ENCODE measurements around the gene AARSD1.

Gene AARSD1

DNA sequence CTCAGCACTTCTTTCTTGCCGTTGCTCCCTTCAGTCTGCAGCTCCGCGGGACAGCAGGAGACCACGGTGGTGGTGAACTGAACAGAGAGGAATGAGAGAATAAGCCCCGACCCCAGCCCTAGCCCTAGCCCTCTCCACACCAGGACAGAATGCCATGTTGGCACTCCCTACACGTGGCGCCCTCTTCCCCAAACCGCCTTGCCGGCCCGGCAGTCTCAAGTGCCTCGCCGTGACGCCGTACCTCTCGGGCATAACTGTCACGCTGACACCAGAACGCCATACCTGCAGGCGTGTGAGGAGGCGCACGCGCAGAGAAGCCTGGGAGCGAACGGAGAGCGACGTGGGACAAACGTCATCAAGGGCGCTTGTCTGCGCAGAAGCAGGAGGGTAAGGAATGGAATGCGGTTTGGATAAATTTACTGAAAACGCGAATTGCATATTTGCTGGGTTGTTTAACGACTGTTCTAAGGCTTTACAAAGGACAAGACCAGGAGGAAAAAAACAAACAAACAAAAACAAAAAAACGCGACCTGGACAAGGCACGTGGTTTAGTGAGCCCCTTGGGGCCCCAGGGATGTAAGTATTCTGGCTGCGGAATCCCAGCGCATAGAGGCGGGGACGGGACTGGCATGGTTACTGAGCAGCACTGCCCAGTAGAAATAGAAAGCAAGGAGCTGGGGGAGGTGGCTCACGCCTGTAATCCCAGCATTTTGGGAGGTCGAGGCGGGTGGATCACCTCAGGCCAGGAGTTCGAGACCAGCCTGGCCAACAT, at the start of gene AARSD1:
Gene AARSD1 (minus strand): TSS at position 294 of the 772 bp plus-strand sequence. CDS start 14 bp downstream, at position 280.
- DNase-seq (ENCODE audit: low read depth): peak; percentile 94
- TF ChIP-seq, protein P1, sequence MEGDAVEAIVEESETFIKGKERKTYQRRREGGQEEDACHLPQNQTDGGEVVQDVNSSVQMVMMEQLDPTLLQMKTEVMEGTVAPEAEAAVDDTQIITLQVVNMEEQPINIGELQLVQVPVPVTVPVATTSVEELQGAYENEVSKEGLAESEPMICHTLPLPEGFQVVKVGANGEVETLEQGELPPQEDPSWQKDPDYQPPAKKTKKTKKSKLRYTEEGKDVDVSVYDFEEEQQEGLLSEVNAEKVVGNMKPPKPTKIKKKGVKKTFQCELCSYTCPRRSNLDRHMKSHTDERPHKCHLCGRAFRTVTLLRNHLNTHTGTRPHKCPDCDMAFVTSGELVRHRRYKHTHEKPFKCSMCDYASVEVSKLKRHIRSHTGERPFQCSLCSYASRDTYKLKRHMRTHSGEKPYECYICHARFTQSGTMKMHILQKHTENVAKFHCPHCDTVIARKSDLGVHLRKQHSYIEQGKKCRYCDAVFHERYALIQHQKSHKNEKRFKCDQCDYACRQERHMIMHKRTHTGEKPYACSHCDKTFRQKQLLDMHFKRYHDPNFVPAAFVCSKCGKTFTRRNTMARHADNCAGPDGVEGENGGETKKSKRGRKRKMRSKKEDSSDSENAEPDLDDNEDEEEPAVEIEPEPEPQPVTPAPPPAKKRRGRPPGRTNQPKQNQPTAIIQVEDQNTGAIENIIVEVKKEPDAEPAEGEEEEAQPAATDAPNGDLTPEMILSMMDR (conservative IDR thresholded peaks at IDR 0.05; ENCODE audit: control insufficient read depth, insufficient read depth, low read depth, low read length): no peak

GRCh38 chr17:43013296-43013695, 49.0 kb upstream of the AARSD1 start:
- H3K4me3 ChIP-seq (ENCODE audit: control insufficient read depth, low read depth, low read length): no peak overlapping the region
- TF ChIP-seq, protein P1 (conservative IDR thresholded peaks at IDR 0.05; ENCODE audit: control insufficient read depth, insufficient read depth, low read depth, low read length): no peak
- DNase-seq (ENCODE audit: low read depth): no peak

More for the DNA sequence above, at the start of gene AARSD1:
- H3K4me3 ChIP-seq (ENCODE audit: control insufficient read depth, low read depth, low read length): peak within 1 kb of the TSS; percentile 74

DNA sequence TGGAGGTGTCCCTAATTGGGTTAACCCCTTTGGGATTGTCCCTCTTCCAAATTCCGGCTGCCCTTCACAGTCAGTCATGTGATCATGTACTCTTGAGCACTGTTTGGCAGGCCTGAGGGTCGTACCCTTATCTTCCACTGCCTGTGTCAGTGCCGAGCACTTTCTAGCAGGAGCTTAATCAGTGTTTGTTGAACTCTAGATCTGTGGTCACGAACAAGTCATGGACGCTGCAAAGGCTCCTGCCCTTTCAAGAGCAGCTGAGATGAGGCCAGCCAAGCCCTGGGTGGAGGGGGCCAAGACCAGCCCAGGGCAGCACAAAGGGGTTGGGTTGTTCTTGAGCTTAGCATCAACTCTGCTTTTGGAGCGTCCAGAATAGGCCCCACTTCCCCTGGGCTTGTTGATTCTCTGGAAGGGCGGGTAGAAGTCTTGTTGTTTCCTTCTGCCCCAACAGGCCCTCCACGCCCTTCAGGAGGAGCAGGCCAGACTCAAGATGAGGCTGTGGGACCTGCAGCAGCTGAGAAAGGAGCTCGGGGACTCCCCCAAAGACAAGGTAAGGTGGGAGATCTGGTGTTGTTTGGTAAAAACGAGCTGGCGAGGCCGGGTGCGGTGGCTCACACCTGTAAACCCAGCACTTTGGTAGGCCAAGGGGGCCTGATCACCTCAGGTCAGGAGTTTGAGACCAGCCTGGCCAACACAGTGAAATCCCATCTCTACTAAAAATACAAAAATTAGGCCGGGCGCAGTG, 47.6 kb upstream of the AARSD1 start:
- no peak overlapping the region for H3K4me3 ChIP-seq (ENCODE audit: control insufficient read depth, low read depth, low read length)
- no peak for DNase-seq (ENCODE audit: low read depth)
- TF ChIP-seq, protein P1 (conservative IDR thresholded peaks at IDR 0.05; ENCODE audit: control insufficient read depth, insufficient read depth, low read depth, low read length): no peak

GRCh38 chr17:43010667-43011308, 46.5 kb upstream of the AARSD1 start:
- DNase-seq (ENCODE audit: low read depth): no peak
- TF ChIP-seq, protein P1 (conservative IDR thresholded peaks at IDR 0.05; ENCODE audit: control insufficient read depth, insufficient read depth, low read depth, low read length): no peak
- no peak overlapping the region for H3K4me3 ChIP-seq (ENCODE audit: control insufficient read depth, low read depth, low read length)

DNA sequence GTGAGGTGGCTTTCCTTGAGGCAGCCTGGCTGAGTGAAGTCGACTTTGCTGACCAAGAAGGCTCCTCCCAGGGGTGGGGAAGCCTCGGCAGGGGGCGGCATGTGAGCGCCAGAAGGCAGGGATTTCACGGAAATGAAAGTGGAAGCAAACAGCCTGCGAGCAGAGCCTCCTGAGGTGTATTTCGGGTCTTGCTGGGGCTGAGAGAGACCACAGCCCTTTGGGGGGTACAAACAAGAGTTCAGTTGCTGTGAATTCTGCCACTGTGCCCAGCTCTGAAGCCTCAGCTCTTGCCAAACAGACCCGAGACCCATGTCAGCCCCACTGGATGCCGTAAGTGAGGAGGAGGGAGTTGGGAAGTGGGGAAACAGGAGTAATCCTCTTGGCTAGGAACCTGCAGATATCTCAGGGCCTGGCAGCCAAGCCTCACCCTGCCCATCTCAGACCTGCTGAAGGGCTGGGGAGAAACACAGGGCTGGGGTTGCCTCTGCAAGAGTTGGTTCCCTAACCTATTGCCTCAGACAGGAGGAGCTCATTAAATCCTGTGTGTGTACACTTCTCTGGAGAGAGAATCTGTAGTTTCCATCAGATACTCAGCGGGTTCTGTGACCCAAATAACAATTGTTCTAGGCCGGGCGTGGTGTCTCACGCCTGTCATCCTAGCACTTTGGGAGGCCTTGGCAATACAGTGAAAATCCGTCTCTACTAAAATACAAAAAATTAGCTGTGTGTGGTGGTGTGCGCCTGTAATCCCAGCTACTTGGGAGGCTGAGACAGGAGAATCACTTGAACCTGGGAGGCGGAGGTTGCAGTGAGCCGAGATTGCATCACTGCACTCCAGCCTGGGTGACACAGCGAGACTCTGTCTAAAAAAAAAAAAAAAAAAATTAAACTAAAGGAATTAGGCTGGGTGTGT, 42.6 kb upstream of the AARSD1 start, which contains the start of gene IFI35:
Gene IFI35 (plus strand): TSS at position 146 of the 913 bp plus-strand sequence. CDS start 164 bp downstream, at position 310.
- TF ChIP-seq, protein P1 (conservative IDR thresholded peaks at IDR 0.05; ENCODE audit: control insufficient read depth, insufficient read depth, low read depth, low read length): no peak
- peak within 1 kb of the TSS; percentile 92 for H3K4me3 ChIP-seq (ENCODE audit: control insufficient read depth, low read depth, low read length)
- DNase-seq (ENCODE audit: low read depth): peak; percentile 83
